SK-N-SH (cell line): ENCODE measurements around the gene ZBTB46. TPM values are rescaled to one million over a fixed set of nuclear protein-coding genes. Genes with fewer than 3 reads are reported as not detected.

Source experiments
- CTCF ChIA-PET: fragments of 300-600, 350-600 bp; formaldehyde crosslinking; extraction: SDS; loops from one replicate; lab custom pipeline; 2021; lab: Yijun Ruan, JAX
- POLR2A ChIA-PET: fragments of 350-600 bp; sonication (Branson Sonifier 250); formaldehyde crosslinking; extraction: SDS; loops from one replicate; lab custom pipeline; 2020; ENCODE audit warnings: antibody characterized with exemption, inconsistent platforms; lab: Yijun Ruan, JAX
- DNase-seq: peaks from one replicate; pipeline ENCODE4 v3.0.0; 2012
- H2AFZ ChIP-seq: fragments of 200-600 bp; sonication (generic); 2 replicates; pipeline ENCODE4 v1.8.1; 2016; ENCODE audit warnings: antibody characterized with exemption, mild to moderate bottlenecking, low read depth
- H3F3A ChIP-seq: fragments of 200-600 bp; sonication (generic); replicated peaks from 2 replicates; pipeline ENCODE3; 2016; ENCODE audit warnings: antibody characterized with exemption, mild to moderate bottlenecking; ENCODE audit not compliant: insufficient read depth
- H3K27ac ChIP-seq, 2 experiments: fragments of 200-500 bp in 1 of 2; fragments of 200-600 bp in 1 of 2; sonication (Bioruptor generic) in 1 of 2; sonication (generic), shearing (Covaris generic) in 1 of 2; 2 replicates each; pipeline versions ENCODE4 v1.5.1 to v1.6.1; 2014 to 2016; ENCODE audit warnings: low read depth in 2 of 2, inconsistent platforms in 1 of 2, low read length in 1 of 2, mild to moderate bottlenecking in 1 of 2, mixed read lengths in 1 of 2
- H3K27me3 ChIP-seq: fragments of 200-600 bp; sonication (generic), shearing (Covaris generic); 2 replicates; pipeline ENCODE4 v1.6.1; 2016; ENCODE audit warnings: mixed run types; ENCODE audit not compliant: insufficient read depth
- H3K36me3 ChIP-seq, 2 experiments: fragments of 200-500 bp in 1 of 2; fragments of 200-600 bp in 1 of 2; sonication (Bioruptor generic) in 1 of 2; sonication (generic) in 1 of 2; replicated peaks in 1 of 2; 2 replicates each; pipeline versions ENCODE3 to v1.5.1; 2014 to 2016; ENCODE audit warnings: low read length in 1 of 2, mild to moderate bottlenecking in 1 of 2; ENCODE audit not compliant: insufficient read depth in 2 of 2, control insufficient read depth in 1 of 2
- H3K4me1 ChIP-seq, 2 experiments: fragments of 200-500 bp in 1 of 2; fragments of 200-600 bp in 1 of 2; sonication (Bioruptor generic) in 1 of 2; sonication (generic), shearing (Covaris generic) in 1 of 2; 2 replicates each; pipeline versions ENCODE4 v1.5.1 to v1.6.1; 2014 to 2016; ENCODE audit warnings: low read depth in 1 of 2, low read length in 1 of 2, mixed run types in 1 of 2; ENCODE audit not compliant: insufficient read depth in 2 of 2, control insufficient read depth in 1 of 2
- H3K4me2 ChIP-seq: fragments of 200-600 bp; sonication (generic), shearing (Covaris generic); 2 replicates; pipeline ENCODE4 v1.6.1; 2017; ENCODE audit warnings: mixed run types
- H3K4me3 ChIP-seq, 2 experiments: fragments of 200-500 bp in 1 of 2; fragments of 200-600 bp in 1 of 2; sonication (Bioruptor generic) in 1 of 2; sonication (generic), shearing (Covaris generic) in 1 of 2; 2 replicates each; pipeline versions ENCODE4 v1.5.1 to v1.8.1; 2014 to 2016; ENCODE audit warnings: low read depth in 2 of 2, inconsistent platforms in 1 of 2, low read length in 1 of 2, mild to moderate bottlenecking in 1 of 2, mixed read lengths in 1 of 2, moderate library complexity in 1 of 2
- H3K79me2 ChIP-seq: fragments of 200-600 bp; sonication (generic); 2 replicates; pipeline ENCODE4 v1.8.1; 2017; ENCODE audit warnings: mild to moderate bottlenecking; ENCODE audit not compliant: insufficient read depth
- H3K9ac ChIP-seq: fragments of 200-600 bp; sonication (generic); 2 replicates; pipeline ENCODE4 v1.6.1; 2017; ENCODE audit warnings: mixed run types
- H3K9me2 ChIP-seq: fragments of 200-600 bp; sonication (generic); 2 replicates; pipeline ENCODE4 v1.6.1; 2017; ENCODE audit warnings: mixed run types
- H3K9me3 ChIP-seq: fragments of 200-600 bp; sonication (generic); 2 replicates; pipeline ENCODE4 v1.6.1; 2017; ENCODE audit warnings: mixed run types, mild to moderate bottlenecking, moderate library complexity
- H4K20me1 ChIP-seq: fragments of 200-600 bp; sonication (generic); 2 replicates; pipeline ENCODE4 v1.6.1; 2017; ENCODE audit warnings: mild to moderate bottlenecking, mixed run types; ENCODE audit not compliant: insufficient read depth
- FOSL2 ChIP-seq: IDR thresholded peaks from 2 replicates; pipeline ENCODE4 v1.4.0; 2012; ENCODE audit warnings: low read depth, mild to moderate bottlenecking, moderate library complexity, borderline replicate concordance
- IRF3 ChIP-seq: fragments of 150-350 bp; IDR thresholded peaks from 2 replicates; pipeline ENCODE4 v1.6.1; 2016; ENCODE audit warnings: mild to moderate bottlenecking, low read depth, low read length
- SMC3 ChIP-seq: IDR thresholded peaks from 2 replicates; pipeline ENCODE4 v1.6.1; 2012; ENCODE audit warnings: low read depth, low read length, improper control_type of control experiment
- USF1 ChIP-seq: IDR thresholded peaks from 2 replicates; pipeline ENCODE4 v1.4.0; 2012; ENCODE audit warnings: low read depth, borderline replicate concordance
- WGBS: methylation state at CpG from one replicate; pipeline ENCODE4 v1.1.6; 2017; ENCODE audit warnings: low lambda C conversion rate; 5-methylcytosine and 5-hydroxymethylcytosine counted together
- polyA plus RNA-seq, 3 experiments: library from polyadenylated mRNA; depleted of rRNA; stranded (reverse); fragments of >200 nt; gene quantifications; 2 replicates each; pipeline ENCODE4 v1.2.3, GENCODE V29; 2012
- TF ChIP-seq, protein P1 (sequence below): IDR thresholded peaks from 2 replicates; pipeline ENCODE4 v1.4.0; 2012; ENCODE audit warnings: low read depth

ZBTB46 gene
- polyA plus RNA-seq, 1 of the 3 experiments (the other 2 are of a cell fraction) = 0.15 TPM

DNA sequence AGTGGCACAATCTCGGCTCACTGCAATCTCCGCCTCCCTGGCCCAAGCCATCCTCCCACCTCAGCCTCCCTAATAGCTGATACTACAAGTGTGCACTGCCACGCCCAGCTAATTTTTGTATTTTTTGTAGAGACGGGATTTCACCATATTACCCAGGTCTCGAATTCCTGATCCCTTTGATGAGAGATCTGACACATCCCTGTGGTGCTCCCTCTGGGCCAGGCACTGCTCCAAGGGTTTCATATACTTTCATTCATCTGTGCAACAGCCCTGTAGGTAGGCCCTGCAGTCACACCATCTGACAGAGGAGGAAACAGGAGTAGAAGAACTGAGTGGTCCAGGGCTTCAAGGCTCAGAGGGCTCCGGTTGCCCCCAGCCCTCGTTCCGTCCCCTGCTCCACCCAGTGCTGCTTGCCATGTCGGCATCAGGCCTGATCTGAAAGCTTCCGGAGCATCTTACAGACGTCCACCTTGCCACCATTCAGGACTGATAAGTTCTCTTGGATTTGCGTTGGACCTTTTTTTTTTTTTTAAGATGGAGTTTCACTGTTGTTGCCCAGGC, 119.9 kb downstream of the ZBTB46 start:
- WGBS = 89% methylated on average over 9 of the region's 12 CpGs
- H4K20me1 ChIP-seq = 0 out of 2 replicates have a peak, but pooled peaks cover 3% of the 10 kb centered on the region
- H3K27me3 ChIP-seq = no peaks in the 10 kb centered on the region
- no peak overlapping the region for H3K9ac ChIP-seq
- DNase-seq = no peak
- H3K9me3 ChIP-seq = peaks cover 7% of the 10 kb centered on the region
- no peak for TF ChIP-seq SMC3
- TF ChIP-seq, protein P1, sequence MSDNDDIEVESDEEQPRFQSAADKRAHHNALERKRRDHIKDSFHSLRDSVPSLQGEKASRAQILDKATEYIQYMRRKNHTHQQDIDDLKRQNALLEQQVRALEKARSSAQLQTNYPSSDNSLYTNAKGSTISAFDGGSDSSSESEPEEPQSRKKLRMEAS = no peak
- no peak for TF ChIP-seq USF1
- no peak for TF ChIP-seq FOSL2
- POLR2A ChIA-PET = no interaction called here
- no peak overlapping the region for H3K4me2 ChIP-seq
- peaks cover 22 to 65% of the 10 kb centered on the region in 2 experiments for H3K36me3 ChIP-seq
- no peak overlapping the region for H2AFZ ChIP-seq
- CTCF ChIA-PET = no interaction called here
- H3K79me2 ChIP-seq = peaks cover 99% of the 10 kb centered on the region
- no peaks in the 10 kb centered on the region for H3K9me2 ChIP-seq
- no peak overlapping the region for H3K27ac ChIP-seq
- peaks cover 4% of the 10 kb centered on the region for H3F3A ChIP-seq
- peaks cover 0 to 19% of the 10 kb centered on the region in 2 experiments; a peak in 1 of 4 replicates for H3K4me1 ChIP-seq
- H3K4me3 ChIP-seq = no peak overlapping the region

DNA sequence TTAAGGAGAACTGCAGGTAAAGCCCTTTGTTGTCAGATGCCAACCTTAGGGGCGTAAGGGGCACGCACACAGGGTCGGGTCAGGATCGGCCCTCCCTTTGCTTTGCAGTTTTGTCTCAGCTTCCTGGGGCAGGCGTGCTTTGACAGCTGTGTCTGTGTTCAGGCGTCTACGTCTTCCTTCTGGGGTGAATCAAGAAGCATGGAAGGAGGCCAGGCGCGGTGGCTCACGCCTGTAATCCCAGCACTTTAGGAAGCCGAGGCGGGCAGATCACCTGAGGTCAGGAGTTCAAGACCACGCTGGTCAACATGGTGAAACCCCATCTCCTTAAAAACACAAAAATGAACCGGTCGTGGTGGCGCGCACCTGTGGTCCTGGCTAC, 121.9 kb downstream of the ZBTB46 start:
- ChIA-PET CTCF (interaction anchor here (0.9 to 1.6 kb wide), 3 partner anchors 30 to 265 kb away, joined by 3 to 4 read pairs (median 4); no protein-coding TSS in a partner anchor), POLR2A (interaction anchor here (2.6 kb wide), 1 partner anchor 12 kb away, joined by 22 read pairs; the partner anchor contains the start of gene TNFRSF6B)
- Histone ChIP-seq H2AFZ (no peak overlapping the region), H3K36me3 (peaks cover 39 to 62% of the 10 kb centered on the region in 2 experiments), H3F3A (peaks cover 4% of the 10 kb centered on the region), H4K20me1 (0 out of 2 replicates have a peak, but pooled peaks cover 3% of the 10 kb centered on the region), H3K9me3 (peaks cover 7% of the 10 kb centered on the region), H3K9me2 (no peaks in the 10 kb centered on the region), H3K4me2 (peak overlapping the region; percentile 92), H3K4me3 (peak overlapping the region; percentile 70 to 90; a peak in 3 of 4 replicates), H3K9ac (peak overlapping the region; percentile 89; the same call in 1 of the 2 replicates), H3K79me2 (peaks cover 93% of the 10 kb centered on the region), H3K27me3 (no peaks in the 10 kb centered on the region), H3K27ac (no peak overlapping the region), H3K4me1 (peaks cover 0 to 20% of the 10 kb centered on the region in 2 experiments; a peak in 1 of 4 replicates)
- TF ChIP-seq IRF3 = no peak
- DNase-seq = no peak
- WGBS = 87% methylated on average over 16 of the region's 17 CpGs
